Measurements from ENCODE around the gene XG.
"Not testable (repeated sequence)": the region's sequence is repeated elsewhere in the genome, so short reads cannot be mapped to it uniquely, and the experiment has no call there.

Gene XG

GRCh38 chrX:2746250-2746649 lies 5.6 kb upstream of the XG start:
- not testable (repeated sequence) for H3K79me1 ChIP-seq (ENCODE audit: low read depth, low read length); H3K27ac ChIP-seq (replicated peaks; ENCODE audit: low read length); H3K18ac ChIP-seq (ENCODE audit: low read length); H2AFZ ChIP-seq (ENCODE audit: low read length); H3K4me1 ChIP-seq (ENCODE audit: control insufficient read depth in 2 of 2, insufficient read depth in 1 of 2, low read depth in 1 of 2, low read length in 2 of 2); H3K14ac ChIP-seq (ENCODE audit: low read length); H3K9me3 ChIP-seq (replicated peaks in 1 of 2; ENCODE audit: control insufficient read depth in 2 of 2, insufficient read depth in 1 of 2, low read depth in 1 of 2, low read length in 2 of 2); DNase-seq (ENCODE audit: low spot score); H2BK5ac ChIP-seq (ENCODE audit: low read length); H2BK120ac ChIP-seq (ENCODE audit: low read depth, low read length); H2BK12ac ChIP-seq (ENCODE audit: low read length); H3K23ac ChIP-seq (ENCODE audit: low read depth, low read length, poor library complexity); H3K4ac ChIP-seq (ENCODE audit: low read length); H2AK5ac ChIP-seq (ENCODE audit: low read depth, low read length); H4K91ac ChIP-seq (ENCODE audit: low read depth, low read length, poor library complexity); H2BK15ac ChIP-seq (ENCODE audit: low read length); H3K9ac ChIP-seq (ENCODE audit: low read depth, low read length, poor library complexity); H3K27me3 ChIP-seq (ENCODE audit: control insufficient read depth in 3 of 3, insufficient read depth in 3 of 3, low read depth in 1 of 3, low read length in 3 of 3); H3K4me3 ChIP-seq (ENCODE audit: low read length in 2 of 2); H4K8ac ChIP-seq (ENCODE audit: low read depth, low read length); H3K4me2 ChIP-seq (ENCODE audit: insufficient read depth, low read length, poor library complexity, severe bottlenecking)
- no CpG with 5 or more reads among the region's 6 CpGs for WGBS, 2 donors (ENCODE audit: extremely low coverage in 2 of 2, insufficient read length in 2 of 2, insufficient replicate concordance in 1 of 2)
- H3K36me3 ChIP-seq (replicated peaks in 1 of 2; ENCODE audit: control insufficient read depth in 2 of 2, insufficient read depth in 2 of 2, low read length in 2 of 2): peaks cover 6 to 24% of the 10 kb centered on the region in 2 donors

- no peak overlapping the region for H2BK15ac ChIP-seq (ENCODE audit: low read length)
- no peak overlapping the region for H2BK120ac ChIP-seq (ENCODE audit: low read depth, low read length)
- H3K14ac ChIP-seq (ENCODE audit: low read length): no peak overlapping the region
- H3K4me2 ChIP-seq (ENCODE audit: insufficient read depth, low read length, poor library complexity, severe bottlenecking): no peak overlapping the region
- no peak overlapping the region for H2BK5ac ChIP-seq (ENCODE audit: low read length)
- no peak for DNase-seq (ENCODE audit: low spot score)
- H3K23ac ChIP-seq (ENCODE audit: low read depth, low read length, poor library complexity): no peak overlapping the region
- no peak overlapping the region for H3K9ac ChIP-seq (ENCODE audit: low read depth, low read length, poor library complexity)
- H3K4me1 ChIP-seq (ENCODE audit: control insufficient read depth in 2 of 2, insufficient read depth in 1 of 2, low read depth in 1 of 2, low read length in 2 of 2): no peaks in the 10 kb centered on the region
- H4K91ac ChIP-seq (ENCODE audit: low read depth, low read length, poor library complexity): no peak overlapping the region
- no peak overlapping the region for H2AK5ac ChIP-seq (ENCODE audit: low read depth, low read length)
- no peak overlapping the region for H3K4ac ChIP-seq (ENCODE audit: low read length)
- no CpG with 5 or more reads among the region's 8 CpGs for WGBS, 2 donors (ENCODE audit: extremely low coverage in 2 of 2, insufficient read length in 2 of 2, insufficient replicate concordance in 1 of 2)
- H2BK12ac ChIP-seq (ENCODE audit: low read length): no peak overlapping the region
- H3K27ac ChIP-seq (replicated peaks; ENCODE audit: low read length): no peak overlapping the region
- H3K4me3 ChIP-seq (ENCODE audit: low read length in 2 of 2): no peak overlapping the region
- H3K36me3 ChIP-seq (replicated peaks in 1 of 2; ENCODE audit: control insufficient read depth in 2 of 2, insufficient read depth in 2 of 2, low read length in 2 of 2): peaks cover 2 to 6% of the 10 kb centered on the region in 2 donors
- no peak overlapping the region for H2AFZ ChIP-seq (ENCODE audit: low read length)
- H3K9me3 ChIP-seq (replicated peaks in 1 of 2; ENCODE audit: control insufficient read depth in 2 of 2, insufficient read depth in 1 of 2, low read depth in 1 of 2, low read length in 2 of 2): peaks cover 0 to 2% of the 10 kb centered on the region in 2 donors
- H3K27me3 ChIP-seq (ENCODE audit: control insufficient read depth in 3 of 3, insufficient read depth in 3 of 3, low read depth in 1 of 3, low read length in 3 of 3): no peaks in the 10 kb centered on the region
- no peak overlapping the region for H3K18ac ChIP-seq (ENCODE audit: low read length)
- H4K8ac ChIP-seq (ENCODE audit: low read depth, low read length): no peak overlapping the region
- no peaks in the 10 kb centered on the region for H3K79me1 ChIP-seq (ENCODE audit: low read depth, low read length)
Observed at GRCh38 chrX:2748171-2748814, 3.5 kb upstream of the XG start.

GRCh38 chrX:2748815-2749188 lies 3.0 kb upstream of the XG start:
- Histone ChIP-seq H3K23ac (ENCODE audit: low read depth, low read length, poor library complexity) (no peak overlapping the region), H3K4ac (ENCODE audit: low read length) (no peak overlapping the region), H3K9me3 (replicated peaks in 1 of 2; ENCODE audit: control insufficient read depth in 2 of 2, insufficient read depth in 1 of 2, low read depth in 1 of 2, low read length in 2 of 2) (peaks cover 0 to 2% of the 10 kb centered on the region in 2 donors), H3K4me3 (ENCODE audit: low read length in 2 of 2) (no peak overlapping the region), H3K36me3 (replicated peaks in 1 of 2; ENCODE audit: control insufficient read depth in 2 of 2, insufficient read depth in 2 of 2, low read length in 2 of 2) (peaks cover 0 to under 1% of the 10 kb centered on the region in 2 donors), H2AK5ac (ENCODE audit: low read depth, low read length) (no peak overlapping the region), H4K91ac (ENCODE audit: low read depth, low read length, poor library complexity) (no peak overlapping the region), H2AFZ (ENCODE audit: low read length) (no peak overlapping the region), H3K4me2 (ENCODE audit: insufficient read depth, low read length, poor library complexity, severe bottlenecking) (no peak overlapping the region), H2BK120ac (ENCODE audit: low read depth, low read length) (no peak overlapping the region), H3K27me3 (ENCODE audit: control insufficient read depth in 3 of 3, insufficient read depth in 3 of 3, low read depth in 1 of 3, low read length in 3 of 3) (no peaks in the 10 kb centered on the region), H3K18ac (ENCODE audit: low read length) (no peak overlapping the region), H4K8ac (ENCODE audit: low read depth, low read length) (no peak overlapping the region), H3K9ac (ENCODE audit: low read depth, low read length, poor library complexity) (no peak overlapping the region), H3K79me1 (ENCODE audit: low read depth, low read length) (no peaks in the 10 kb centered on the region), H2BK12ac (ENCODE audit: low read length) (no peak overlapping the region), H2BK5ac (ENCODE audit: low read length) (no peak overlapping the region), H3K14ac (ENCODE audit: low read length) (no peak overlapping the region), H3K4me1 (ENCODE audit: control insufficient read depth in 2 of 2, insufficient read depth in 1 of 2, low read depth in 1 of 2, low read length in 2 of 2) (no peaks in the 10 kb centered on the region), H3K27ac (replicated peaks; ENCODE audit: low read length) (no peak overlapping the region), H2BK15ac (ENCODE audit: low read length) (no peak overlapping the region)
- no peak for DNase-seq (ENCODE audit: low spot score)
- WGBS, 2 donors (ENCODE audit: extremely low coverage in 2 of 2, insufficient read length in 2 of 2, insufficient replicate concordance in 1 of 2): no CpG with 5 or more reads among the region's 1 CpG

GRCh38 chrX:2751291-2751690 lies 549 bp upstream of the XG start:
- Histone ChIP-seq H4K91ac (ENCODE audit: low read depth, low read length, poor library complexity) (no peak overlapping the region), H2AFZ (ENCODE audit: low read length) (no peak overlapping the region), H2BK120ac (ENCODE audit: low read depth, low read length) (no peak overlapping the region), H3K4me3 (ENCODE audit: low read length in 2 of 2) (no peak overlapping the region), H3K4me1 (ENCODE audit: control insufficient read depth in 2 of 2, insufficient read depth in 1 of 2, low read depth in 1 of 2, low read length in 2 of 2) (no peaks in the 10 kb centered on the region), H2BK5ac (ENCODE audit: low read length) (no peak overlapping the region), H3K79me1 (ENCODE audit: low read depth, low read length) (no peaks in the 10 kb centered on the region), H3K4me2 (ENCODE audit: insufficient read depth, low read length, poor library complexity, severe bottlenecking) (no peak overlapping the region), H4K8ac (ENCODE audit: low read depth, low read length) (no peak overlapping the region), H2AK5ac (ENCODE audit: low read depth, low read length) (no peak overlapping the region), H3K27me3 (ENCODE audit: control insufficient read depth in 3 of 3, insufficient read depth in 3 of 3, low read depth in 1 of 3, low read length in 3 of 3) (no peaks in the 10 kb centered on the region), H3K9ac (ENCODE audit: low read depth, low read length, poor library complexity) (no peak overlapping the region), H3K23ac (ENCODE audit: low read depth, low read length, poor library complexity) (no peak overlapping the region), H2BK12ac (ENCODE audit: low read length) (no peak overlapping the region), H3K4ac (ENCODE audit: low read length) (no peak overlapping the region), H3K14ac (ENCODE audit: low read length) (no peak overlapping the region), H3K27ac (replicated peaks; ENCODE audit: low read length) (no peak overlapping the region), H3K36me3 (replicated peaks in 1 of 2; ENCODE audit: control insufficient read depth in 2 of 2, insufficient read depth in 2 of 2, low read length in 2 of 2) (no peaks in the 10 kb centered on the region), H3K18ac (ENCODE audit: low read length) (no peak overlapping the region), H2BK15ac (ENCODE audit: low read length) (no peak overlapping the region), H3K9me3 (replicated peaks in 1 of 2; ENCODE audit: control insufficient read depth in 2 of 2, insufficient read depth in 1 of 2, low read depth in 1 of 2, low read length in 2 of 2) (peaks cover 0 to 2% of the 10 kb centered on the region in 2 donors)
- DNase-seq (ENCODE audit: low spot score): no peak
- no CpG with 5 or more reads among the region's 3 CpGs for WGBS, 2 donors (ENCODE audit: extremely low coverage in 2 of 2, insufficient read length in 2 of 2, insufficient replicate concordance in 1 of 2)
